Epidermal melanocyte (primary cell): ENCODE data around the gene CT47B1.
"Not testable (repeated sequence)": the region's sequence is repeated elsewhere in the genome, so short reads cannot be mapped to it uniquely, and the experiment has no call there.

ENCODE experiments used
- DNase-seq: peaks from one replicate; pipeline ENCODE4 v3.0.0; 2011; ENCODE audit warnings: low spot score; ENCODE audit not compliant: insufficient read length

Gene CT47B1

DNA sequence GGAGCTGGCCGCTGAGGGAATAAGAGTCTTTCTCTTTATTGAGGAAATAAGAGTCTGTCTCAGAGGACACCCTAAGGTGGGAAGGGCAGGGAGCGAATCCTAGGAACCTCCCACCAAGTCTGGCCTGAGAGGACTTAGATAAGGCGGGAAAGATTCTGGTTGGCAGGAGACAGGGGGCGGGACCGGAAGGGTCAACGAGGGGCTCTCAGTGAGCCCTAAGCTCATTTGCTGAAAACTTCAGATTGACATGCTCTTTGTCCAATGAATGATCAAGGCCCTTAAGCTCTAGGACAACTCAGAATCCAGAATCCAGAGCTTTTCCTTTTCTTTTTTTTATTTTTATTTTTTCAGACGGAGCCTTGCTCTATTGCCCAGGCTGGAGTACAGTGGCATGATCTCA lies at the start of gene CT47B1:
CT47B1 (minus strand) TSS at position 101 of the 400 bp plus-strand sequence. CDS start 196 bp downstream, outside the sequence.
- DNase-seq = not testable (repeated sequence)

DNA sequence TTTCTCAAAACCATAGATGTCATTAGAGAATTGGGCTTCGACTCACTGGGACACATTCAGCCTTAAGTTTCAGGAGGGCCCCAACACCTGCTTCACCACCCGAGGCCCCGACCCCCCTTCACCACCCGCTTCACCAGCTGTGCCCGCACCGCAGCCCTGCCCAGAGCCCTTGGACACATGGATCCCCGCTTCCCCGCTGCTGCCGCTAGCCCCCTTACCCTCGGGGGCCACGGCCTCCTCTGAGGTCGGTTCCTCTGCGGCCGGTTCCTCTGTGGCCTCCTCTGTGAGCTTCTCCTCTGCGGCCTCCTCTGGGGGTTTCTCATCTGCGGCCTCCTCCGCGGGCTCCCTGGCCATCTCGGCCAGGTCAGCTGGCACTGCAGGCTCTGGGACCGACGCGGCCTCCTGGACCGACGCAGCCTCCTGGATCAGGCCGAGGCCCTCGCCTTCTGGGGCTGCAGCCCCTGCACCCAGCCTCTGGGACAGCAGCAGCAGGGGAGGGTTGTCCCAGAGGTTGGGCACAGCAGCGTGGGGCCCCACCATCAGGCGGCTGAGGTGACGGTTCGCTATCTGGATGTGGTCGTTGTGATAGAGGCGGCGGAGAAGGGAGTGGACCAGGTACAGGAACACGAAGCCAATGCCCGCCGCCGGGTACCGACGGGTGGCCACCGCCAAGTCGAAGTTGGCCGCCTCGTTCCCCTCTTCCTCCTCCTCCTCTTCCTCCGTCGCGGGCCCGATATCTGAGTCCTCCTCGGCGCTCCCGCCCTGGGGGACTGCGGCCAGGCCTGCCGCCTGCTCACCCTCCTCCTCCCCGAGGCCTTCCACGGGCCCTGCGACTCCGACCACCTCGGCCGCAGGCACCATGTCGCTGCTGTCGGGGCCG lies 748 bp downstream of the CT47B1 start:
- no peak for DNase-seq

DNA sequence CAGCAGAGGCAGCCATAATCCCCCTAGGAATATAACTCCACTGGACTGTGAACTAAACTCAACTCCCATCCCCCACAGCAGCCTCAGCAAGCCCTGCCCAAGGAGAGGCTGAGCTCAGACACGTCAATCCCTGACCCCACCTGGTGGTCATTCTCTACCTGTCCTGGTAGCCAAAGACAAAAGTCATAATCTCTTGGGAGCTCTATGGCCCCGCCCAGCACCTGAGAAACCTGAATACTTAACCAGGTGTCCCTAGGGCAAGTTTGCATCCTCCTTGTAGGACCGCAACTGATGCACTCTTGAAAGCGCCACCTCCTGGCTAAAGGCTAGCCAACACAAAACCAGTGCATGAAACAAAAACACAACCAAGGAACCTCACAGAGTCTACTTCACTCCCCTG lies 18.4 kb downstream of the CT47B1 start:
- DNase-seq = no peak

DNA sequence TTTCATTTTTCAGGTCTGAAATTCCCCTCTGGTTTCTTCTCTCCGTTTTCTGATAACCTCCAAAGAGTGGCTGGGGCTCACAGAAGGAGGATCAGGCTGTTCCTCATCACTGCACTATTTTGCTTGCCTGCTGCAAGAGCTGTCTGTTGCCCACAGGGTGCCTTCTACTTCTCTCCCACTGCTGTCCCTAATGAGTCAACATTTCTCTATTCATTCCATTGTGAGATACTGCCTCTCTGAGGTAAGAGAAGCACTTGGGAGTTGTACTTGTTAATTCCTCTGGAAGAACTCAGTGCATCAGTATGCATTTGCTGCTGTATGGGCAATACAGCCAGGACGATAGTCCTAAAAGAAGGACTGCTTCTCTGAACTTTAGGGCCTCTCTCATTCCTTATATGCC lies 34.8 kb downstream of the CT47B1 start:
- no peak for DNase-seq

DNA sequence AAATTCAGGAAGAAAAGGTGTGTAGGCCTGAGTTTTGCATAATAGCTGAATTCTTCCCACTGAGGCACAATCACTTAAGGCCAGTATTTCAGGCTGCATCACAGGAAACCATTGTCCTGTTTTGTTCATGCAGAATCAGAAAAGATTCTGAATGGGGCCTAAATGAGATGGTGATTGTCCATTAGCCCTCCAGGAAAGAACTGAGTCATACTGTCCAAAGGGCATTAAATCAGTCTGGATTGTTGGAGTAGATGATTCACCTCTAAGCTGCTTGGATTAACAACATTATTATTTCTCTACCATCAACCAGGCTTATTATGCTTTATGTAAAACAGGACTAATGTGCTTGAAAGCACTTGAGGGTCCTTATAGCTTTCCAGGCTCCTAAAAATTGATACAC lies 36.2 kb downstream of the CT47B1 start:
- no peak for DNase-seq

DNA sequence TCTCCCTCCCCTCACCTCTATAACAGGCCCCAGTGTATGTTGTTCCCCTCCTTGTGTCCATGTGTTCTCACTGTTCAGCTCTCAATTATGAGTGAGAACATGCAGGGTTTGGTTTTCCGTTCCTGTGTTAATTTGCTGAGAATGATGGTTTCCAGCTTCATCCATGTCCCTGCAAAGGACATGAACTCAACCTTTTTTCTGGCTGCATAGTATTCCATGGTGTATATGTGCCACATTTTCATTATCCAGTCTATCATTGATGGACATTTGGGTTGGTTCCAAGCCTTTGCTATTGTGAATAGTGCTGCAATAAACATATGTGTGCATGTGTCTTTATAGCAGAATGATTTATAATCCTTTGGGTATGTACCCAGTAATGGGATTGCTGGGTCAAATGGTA lies 48.5 kb downstream of the CT47B1 start:
- not testable (repeated sequence) for DNase-seq

DNA sequence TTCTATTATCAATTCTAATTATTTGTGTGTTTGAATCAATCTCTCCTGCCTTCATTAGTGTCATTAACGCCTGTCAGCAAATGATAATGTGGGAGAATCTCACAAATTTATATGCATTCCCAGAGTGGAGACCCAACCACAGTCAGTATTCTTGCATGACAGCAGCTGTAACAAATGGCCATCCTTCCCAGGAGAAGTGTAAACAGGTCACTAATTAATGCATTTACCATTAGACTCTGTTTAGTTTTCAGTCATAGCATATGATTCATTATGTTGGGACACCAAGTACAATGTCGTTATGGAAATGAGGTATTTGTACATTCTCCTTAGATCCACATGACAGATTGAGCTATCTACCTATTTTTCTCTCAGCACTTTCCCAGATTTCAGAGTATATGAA lies 50.5 kb downstream of the CT47B1 start:
- no peak for DNase-seq

DNA sequence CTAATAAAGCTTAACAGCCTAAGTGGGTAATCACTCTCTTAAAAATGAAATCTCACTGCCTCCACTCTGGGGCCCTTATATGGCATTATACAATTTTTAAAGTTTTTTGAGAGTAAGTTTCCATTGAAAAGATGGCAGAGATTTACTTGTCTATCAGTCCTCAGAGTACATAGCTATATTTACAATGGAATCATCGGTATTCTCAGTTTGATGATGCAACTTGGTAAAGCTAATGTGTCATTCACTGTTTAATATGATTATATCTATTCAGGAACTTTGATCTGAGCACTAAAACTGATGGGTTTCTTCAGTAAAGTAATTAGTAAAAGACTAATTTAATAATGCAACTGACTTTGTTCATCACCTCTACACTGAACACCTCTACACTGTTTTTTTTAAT lies 51.6 kb downstream of the CT47B1 start:
- DNase-seq = no peak

DNA sequence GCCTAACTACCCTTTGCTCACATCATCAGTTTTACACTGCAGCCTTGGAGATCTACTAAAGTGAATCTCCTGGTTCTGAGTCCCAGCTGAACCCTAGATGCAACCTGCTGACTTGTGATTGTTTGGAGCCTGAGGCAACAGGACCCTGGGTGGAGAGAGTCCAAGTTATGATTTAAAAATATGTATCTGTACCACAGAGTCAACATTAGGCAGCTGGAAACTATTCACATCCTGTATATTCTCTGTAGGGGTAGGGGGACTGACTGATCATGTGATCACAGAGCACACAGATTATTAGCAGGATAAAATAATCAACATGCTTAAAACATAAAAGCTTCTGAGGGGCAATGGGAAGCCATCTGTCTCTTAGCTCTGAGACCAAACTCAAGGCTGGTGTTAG lies 52.1 kb downstream of the CT47B1 start:
- no peak for DNase-seq
